ENCODE results near the gene KIF9. TPM values are rescaled to one million over a fixed set of nuclear protein-coding genes. Genes with fewer than 3 reads are reported as not detected.

KIF9 gene
- total and polyA plus RNA-seq, 2 of the 8 experiments (the other 6 are each of a cell fraction or from before 2014, with no cell fraction given) = 5.0 to 8.0 TPM

DNA sequence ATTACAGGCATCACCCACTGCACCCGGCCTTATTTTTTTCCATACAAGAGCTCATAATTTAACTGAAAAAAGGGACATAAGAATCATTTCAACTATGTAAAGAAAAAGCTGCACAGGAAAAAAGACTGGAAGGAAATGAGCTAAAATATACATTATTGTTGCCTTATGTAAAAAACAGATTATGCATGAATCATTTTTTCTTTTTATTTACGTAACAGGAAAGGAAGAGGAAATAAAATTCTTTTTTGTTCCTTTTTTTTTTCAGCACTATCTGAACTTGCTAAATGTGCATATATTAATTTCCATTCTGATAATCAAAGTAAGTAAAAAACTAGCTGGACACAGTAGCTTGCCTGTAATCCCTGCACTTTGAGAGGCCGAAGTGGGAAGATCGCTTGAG, 12.1 kb downstream of the KIF9 start (continued):
- TF ChIP-seq, protein P1, sequence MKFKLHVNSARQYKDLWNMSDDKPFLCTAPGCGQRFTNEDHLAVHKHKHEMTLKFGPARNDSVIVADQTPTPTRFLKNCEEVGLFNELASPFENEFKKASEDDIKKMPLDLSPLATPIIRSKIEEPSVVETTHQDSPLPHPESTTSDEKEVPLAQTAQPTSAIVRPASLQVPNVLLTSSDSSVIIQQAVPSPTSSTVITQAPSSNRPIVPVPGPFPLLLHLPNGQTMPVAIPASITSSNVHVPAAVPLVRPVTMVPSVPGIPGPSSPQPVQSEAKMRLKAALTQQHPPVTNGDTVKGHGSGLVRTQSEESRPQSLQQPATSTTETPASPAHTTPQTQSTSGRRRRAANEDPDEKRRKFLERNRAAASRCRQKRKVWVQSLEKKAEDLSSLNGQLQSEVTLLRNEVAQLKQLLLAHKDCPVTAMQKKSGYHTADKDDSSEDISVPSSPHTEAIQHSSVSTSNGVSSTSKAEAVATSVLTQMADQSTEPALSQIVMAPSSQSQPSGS (IDR thresholded peaks at IDR 0.05; ENCODE audit: low read length) = no peak
- no peak for TF ChIP-seq SIX5 (IDR thresholded peaks at IDR 0.05; ENCODE audit: low read depth, low read length)
